HG03378 (cell line): Measurements from ENCODE around the gene EVI5.

Source experiments
- ATAC-seq: cut with Tn5 transposase; IDR thresholded peaks from one replicate; pipeline ENCODE4 v1.9.1; 2021; ENCODE audit warnings: mild to moderate bottlenecking, moderate library complexity; ENCODE audit not compliant: unreplicated experiment

The EVI5 gene

DNA sequence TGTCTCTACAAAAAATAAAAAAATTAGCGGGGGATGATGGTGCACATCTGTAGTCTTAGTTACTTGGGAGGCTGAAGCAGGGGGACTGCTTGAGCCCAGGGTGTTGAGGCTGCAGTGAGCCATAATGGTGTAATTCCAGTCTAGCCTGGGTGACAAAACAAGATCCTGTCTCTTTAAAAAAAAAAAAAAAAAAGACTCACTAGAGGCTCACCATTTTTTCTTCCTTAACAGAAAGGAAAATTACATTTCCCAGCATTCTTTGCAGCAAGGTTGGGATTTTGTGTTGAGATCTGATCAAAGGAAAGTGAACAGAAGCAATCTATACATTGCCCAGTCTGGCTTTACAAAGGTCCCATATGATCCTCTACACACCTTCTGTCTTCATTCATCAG is 319.7 kb downstream of the EVI5 start:
- no peak for ATAC-seq

DNA sequence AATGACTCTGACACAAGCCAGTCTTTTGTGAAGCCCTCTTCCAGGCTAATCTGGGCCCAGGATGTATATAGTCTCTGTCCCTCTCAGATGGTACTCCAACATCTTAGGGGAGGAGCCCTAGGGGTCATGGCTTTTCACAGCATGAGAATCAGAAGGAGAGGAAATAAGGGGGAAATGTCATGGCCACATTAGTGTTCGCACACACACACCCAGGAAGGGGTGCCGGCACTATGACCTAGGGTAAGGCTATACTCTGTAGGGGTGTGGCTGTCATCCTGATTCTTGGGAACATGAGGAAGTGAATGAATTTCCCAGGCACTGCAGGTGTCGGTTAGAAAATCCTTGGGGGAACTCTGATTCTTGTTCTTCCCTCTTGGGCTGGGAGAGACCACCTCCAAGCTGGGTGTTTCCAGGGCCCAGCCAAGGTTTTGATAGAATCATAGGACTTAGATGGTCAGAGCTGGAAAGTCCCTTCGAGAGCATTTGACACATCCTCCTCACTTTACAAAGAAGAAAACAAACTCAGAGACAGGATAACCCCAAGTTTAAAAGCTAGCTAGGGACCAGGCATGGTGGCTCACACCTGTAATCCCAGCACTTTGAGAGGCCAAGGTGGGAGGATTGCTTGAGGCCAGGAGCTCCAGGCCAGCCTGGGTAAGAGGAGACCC is 320.2 kb downstream of the EVI5 start:
- no peak for ATAC-seq

DNA sequence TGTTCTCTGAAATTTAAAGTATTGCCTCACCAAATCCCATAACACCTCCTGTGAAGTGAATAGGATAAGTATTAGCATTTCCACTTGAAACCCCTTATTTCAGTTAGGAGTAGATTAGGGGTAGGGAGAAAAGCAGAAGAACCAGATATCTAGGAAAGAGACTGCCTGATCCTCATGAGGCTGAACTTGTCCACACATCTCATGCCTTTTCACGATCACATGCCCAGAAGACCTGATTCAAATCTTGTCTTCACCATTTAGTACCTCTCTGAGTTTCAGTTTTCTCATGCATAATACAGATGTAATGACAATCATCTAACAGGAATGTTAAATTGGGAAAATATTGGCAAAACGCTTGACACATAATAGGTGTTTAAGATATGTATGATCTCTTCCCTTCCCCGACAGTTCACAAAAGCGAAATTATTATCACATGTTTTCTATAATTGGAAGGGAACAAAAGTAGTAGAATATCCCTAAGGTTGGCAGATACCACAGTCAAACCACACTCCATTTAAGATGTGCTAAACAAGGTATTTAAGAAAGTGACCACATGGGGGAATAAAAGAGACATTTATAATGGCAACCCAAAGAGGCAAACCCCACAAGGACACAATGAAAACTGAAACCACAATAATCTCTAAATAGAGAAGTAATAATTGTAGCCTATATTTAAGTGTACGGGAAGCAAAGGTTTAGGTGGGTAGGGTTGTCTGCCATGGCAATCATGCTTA is 323.4 kb downstream of the EVI5 start:
- ATAC-seq, result peak; percentile 82

DNA sequence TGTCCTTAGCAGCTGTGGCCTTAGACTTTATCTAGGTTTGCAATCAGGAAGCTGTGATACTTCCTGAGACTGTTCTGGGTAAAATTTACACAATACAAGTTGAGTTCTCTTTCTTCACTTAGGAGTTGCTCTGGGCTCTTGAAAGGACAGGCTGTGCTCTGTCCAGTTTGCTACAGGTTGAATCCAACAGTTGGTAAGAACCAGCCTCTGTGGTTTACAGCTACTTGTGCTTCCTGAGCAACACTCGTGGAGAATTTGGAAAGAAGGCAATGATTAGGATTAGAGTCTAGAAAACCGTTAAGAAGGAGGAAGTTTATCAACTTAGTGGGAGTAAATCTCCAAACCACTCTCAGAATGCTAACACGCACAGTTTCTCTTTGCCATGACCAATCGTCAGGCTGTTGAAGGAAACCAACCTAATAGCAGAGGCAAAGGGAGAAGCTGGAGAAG is 325.0 kb downstream of the EVI5 start:
- ATAC-seq, result no peak
